Activated T-helper 1 cell treated with anti-CD3 and anti-CD28 coated beads, Interleukin-2, amount 50 U/mL, for 16 hours (primary cell): ENCODE results near the gene C10orf67.
"Not testable (repeated sequence)": the region's sequence is repeated elsewhere in the genome, so short reads cannot be mapped to it uniquely, and the experiment has no call there.

Experiments used
- DNase-seq, 2 donors: peaks; one replicate each; pipeline ENCODE4 v3.0.0-alpha.2; 2020; ENCODE audit warnings: low read depth in 1 of 2, low spot score in 1 of 2

The C10orf67 gene

GRCh38 chr10:23280419-23281043 is 64.1 kb downstream of the C10orf67 start:
- DNase-seq = no peak

GRCh38 chr10:23275355-23275754 is 69.2 kb downstream of the C10orf67 start:
- DNase-seq = no peak

GRCh38 chr10:23274179-23274578 is 70.4 kb downstream of the C10orf67 start:
- not testable (repeated sequence) for DNase-seq

GRCh38 chr10:23270531-23270930 is 74.1 kb downstream of the C10orf67 start:
- DNase-seq = no peak

- no peak for DNase-seq
Measured at GRCh38 chr10:23263441-23264164, 81.0 kb downstream of the C10orf67 start.

- no peak for DNase-seq
Measured at GRCh38 chr10:23262928-23263327, 81.7 kb downstream of the C10orf67 start.

- no peak for DNase-seq
Measured at GRCh38 chr10:23258516-23258915, 86.1 kb downstream of the C10orf67 start.

GRCh38 chr10:23253780-23254179 is 90.8 kb downstream of the C10orf67 start:
- DNase-seq = no peak

- not testable (repeated sequence) for DNase-seq
Measured at GRCh38 chr10:23252859-23253258, 91.7 kb downstream of the C10orf67 start.

GRCh38 chr10:23241779-23242178 is 102.8 kb downstream of the C10orf67 start:
- DNase-seq = not testable (repeated sequence)

- DNase-seq = no peak
Measured at GRCh38 chr10:23238015-23238414, 106.6 kb downstream of the C10orf67 start.

GRCh38 chr10:23230582-23230981 is 114.0 kb downstream of the C10orf67 start:
- DNase-seq = no peak

- no peak for DNase-seq
Measured at GRCh38 chr10:23217471-23217870, 127.1 kb downstream of the C10orf67 start.

- DNase-seq = no peak
Measured at GRCh38 chr10:23205972-23206642, 138.5 kb downstream of the C10orf67 start.

GRCh38 chr10:23204773-23205172 is 139.8 kb downstream of the C10orf67 start:
- no peak for DNase-seq

GRCh38 chr10:23203369-23204325 is 140.9 kb downstream of the C10orf67 start:
- DNase-seq = no peak

GRCh38 chr10:23202779-23203178 is 141.8 kb downstream of the C10orf67 start:
- DNase-seq = no peak

GRCh38 chr10:23201837-23202236 is 142.8 kb downstream of the C10orf67 start:
- no peak for DNase-seq

GRCh38 chr10:23200997-23201652 is 143.5 kb downstream of the C10orf67 start:
- DNase-seq = no peak

GRCh38 chr10:23200586-23200985 is 144.0 kb downstream of the C10orf67 start:
- no peak for DNase-seq
